Posterior vena cava (tissue), 2 donors: ENCODE results near the gene SPOCK1. TPM values are rescaled to one million over a fixed set of nuclear protein-coding genes. Genes with fewer than 3 reads are reported as not detected.

ENCODE experiments used
- DNase-seq: peaks from one replicate; pipeline ENCODE4 v3.0.0-alpha.2; 2020; ENCODE audit warnings: low spot score
- intact Hi-C, 2 donors: fragments of 100-400 bp; cut with DNase I; formaldehyde crosslinking; loops; one replicate each; pipeline versions ENCODE4 v1.14.1 to v1.14.2; 2022 to 2023
- total RNA-seq, 2 donors: library from RNA; stranded (reverse); fragmentation: NEBNext Ultra II Directional; extraction: Animal tissue kit (Norgen Biotek cat#: 25700); gene quantifications; one replicate each; pipeline ENCODE4 v1.2.1, GENCODE V29; 2021
- donor health status: DM: yes; HTN: yes; CAD: no.
- donor health status: DM: yes; HTN: yes; CAD: no.

SPOCK1 gene
- total RNA-seq, 2 donors from 2014 or later = 100 to 106 TPM

DNA sequence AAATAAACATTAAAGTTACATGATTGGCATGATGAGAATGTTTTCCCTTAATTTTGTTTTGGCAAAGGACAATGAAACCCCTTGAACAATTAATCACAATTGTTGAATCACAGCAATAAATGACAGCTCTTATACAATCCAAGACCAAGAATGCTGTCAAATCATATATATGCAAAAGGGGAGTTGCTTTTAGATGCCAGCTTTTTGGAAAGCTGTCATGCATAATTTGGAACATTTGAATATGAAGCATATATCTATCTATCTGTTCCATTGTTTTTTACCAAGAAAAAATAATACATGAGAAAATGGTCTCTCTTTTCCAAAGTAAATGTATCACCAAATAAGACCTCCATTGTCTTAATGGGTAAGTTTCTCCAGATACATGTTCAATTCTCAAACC lies 44.5 kb downstream of the SPOCK1 start:
- no peak for DNase-seq
- intact Hi-C loops = no loop called here

DNA sequence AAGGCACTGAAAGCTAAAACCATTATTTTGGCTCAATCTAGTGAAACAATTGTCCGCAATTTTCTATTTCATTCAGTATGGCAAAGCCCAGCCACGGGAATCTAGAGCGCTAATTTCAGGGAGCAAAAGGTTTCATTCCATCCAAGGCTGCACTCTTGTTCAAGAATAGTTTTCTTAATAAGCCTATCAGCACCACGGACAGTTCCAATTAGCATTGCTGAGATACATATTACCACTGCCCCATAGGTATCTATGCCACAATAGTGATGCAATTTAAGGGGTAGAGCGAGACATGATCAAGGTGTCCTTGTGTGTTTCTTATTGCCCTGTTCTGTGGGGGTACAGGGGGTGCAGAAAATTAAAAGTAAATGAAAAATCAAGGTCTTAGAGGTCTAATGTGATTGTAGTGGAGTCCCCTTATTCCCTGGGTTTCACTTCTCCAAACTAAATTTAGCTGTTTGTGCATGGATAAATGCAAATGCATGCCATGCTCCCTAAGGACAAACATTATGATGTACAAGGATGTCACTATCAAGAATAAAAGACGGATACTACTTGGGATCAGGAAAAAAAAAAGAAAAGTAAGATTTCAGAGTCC lies 45.5 kb downstream of the SPOCK1 start:
- DNase-seq = no peak
- intact Hi-C loops = no loop called here

DNA sequence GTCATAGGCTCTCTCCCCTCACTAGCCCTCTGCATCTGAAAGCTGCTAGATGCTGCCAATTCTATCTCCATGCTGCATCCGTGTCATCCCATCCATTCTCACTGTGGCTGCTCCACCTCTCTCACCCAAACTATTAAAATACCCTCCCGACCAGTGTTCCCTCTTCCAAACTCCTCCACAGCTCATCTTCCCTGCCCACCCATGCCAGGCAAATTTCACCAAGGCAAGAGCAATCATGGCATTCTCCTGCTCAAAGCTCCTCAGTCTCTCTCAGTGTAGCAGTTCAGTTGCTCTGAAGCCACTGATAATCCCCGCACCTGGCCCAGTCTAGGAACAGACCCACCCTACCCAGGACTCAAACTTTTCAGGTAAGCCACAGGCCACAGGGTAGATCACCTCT lies 48.4 kb downstream of the SPOCK1 start:
- intact Hi-C loops = no loop called here
- no peak for DNase-seq

DNA sequence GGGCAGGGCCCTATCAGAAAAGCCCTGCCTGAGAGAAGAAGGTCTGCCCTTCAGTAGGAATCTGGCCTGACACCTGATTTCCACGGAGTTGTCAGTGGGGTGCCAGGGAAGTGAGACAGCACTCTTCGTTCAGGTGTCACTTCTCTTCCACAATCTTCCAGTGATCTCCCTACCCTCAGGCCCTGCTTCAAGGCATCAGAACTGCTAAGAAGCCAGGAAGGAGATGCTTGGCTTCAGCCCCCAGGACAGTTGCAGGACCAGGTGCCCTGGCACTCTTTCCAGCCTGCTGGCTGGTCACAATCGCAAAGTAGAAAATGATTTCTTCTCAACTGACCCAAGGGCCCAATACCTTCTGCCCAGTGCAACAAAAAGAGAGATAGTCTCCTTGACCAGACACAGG lies 50.3 kb downstream of the SPOCK1 start:
- no peak for DNase-seq
- intact Hi-C loops = no loop called here

DNA sequence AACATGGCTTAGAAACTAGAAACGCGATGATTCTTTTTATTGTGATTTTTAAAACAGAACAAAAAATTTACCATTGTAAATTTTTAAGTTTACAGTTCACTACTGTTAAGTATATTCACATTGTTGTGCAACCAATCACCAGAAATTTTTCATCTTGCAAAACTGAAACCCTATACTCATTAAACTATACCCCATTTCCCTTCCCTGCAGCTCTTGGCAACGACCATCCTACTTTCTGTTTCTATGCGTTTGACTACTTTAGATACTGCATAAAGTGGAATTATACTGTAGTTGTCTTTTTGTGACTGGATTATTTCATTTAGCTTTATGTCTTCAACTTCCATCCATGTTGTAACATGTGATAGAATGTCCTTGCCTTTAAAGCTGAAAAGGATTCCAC lies 52.5 kb downstream of the SPOCK1 start:
- DNase-seq = no peak
- intact Hi-C loops = no loop called here

DNA sequence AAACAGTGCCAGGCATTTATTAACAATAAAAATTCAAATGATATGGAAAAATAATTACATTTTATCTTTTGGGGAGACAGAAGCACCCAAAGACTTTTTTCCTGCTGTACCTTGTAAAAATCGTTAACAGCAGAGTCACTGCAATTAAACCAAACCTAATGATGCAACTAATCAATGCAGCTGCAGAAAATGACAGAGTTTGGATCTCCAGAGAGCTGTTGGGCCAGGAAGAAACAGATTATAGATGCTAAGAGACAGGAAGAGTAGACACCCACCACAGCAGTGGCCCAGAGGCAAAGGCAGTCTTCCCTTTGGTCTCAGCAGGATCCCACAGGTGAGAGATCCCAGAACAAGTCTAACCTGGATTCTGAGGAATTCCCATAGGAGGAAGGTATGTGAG lies 53.0 kb downstream of the SPOCK1 start:
- DNase-seq = no peak
- intact Hi-C loops = no loop called here

DNA sequence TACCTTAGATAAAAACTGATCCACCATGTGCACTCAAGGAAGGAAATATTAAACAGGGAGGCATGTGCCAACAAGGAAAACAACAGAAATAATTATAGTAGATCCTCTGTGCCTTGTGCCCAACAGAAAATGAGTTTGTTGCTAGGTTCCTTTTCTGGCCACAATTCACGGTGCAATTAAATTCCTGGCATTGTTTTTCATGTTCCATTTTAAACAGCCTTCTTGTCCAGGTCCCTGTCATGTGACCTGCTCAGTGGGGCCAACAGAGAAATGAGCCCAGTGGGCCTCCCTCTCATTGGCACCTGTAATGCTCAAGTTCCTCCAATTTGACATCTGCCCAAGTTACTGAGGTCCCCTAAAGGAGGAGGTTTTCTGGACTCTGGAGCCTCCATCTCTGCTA lies 56.5 kb downstream of the SPOCK1 start:
- intact Hi-C loops = no loop called here
- no peak for DNase-seq

DNA sequence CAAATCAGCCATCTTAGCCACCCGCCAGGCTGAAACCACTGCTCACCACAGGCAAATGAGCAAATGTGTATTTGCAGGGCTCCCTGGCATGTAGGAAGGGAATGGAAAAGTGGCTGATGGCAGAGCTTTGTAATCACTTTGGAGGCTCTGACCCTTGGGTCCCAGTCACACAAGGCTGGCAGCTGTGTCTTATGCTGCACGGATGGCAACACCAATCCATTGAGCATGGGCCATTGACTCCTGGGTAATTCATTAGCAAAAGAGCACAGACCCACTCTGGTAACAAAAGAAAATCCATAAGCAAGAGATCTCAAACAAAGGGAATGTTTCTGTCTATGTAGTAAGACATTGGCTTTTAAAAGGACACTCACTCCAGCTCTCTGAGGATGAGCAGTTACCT lies 57.6 kb downstream of the SPOCK1 start:
- intact Hi-C loops = no loop called here
- DNase-seq = no peak

DNA sequence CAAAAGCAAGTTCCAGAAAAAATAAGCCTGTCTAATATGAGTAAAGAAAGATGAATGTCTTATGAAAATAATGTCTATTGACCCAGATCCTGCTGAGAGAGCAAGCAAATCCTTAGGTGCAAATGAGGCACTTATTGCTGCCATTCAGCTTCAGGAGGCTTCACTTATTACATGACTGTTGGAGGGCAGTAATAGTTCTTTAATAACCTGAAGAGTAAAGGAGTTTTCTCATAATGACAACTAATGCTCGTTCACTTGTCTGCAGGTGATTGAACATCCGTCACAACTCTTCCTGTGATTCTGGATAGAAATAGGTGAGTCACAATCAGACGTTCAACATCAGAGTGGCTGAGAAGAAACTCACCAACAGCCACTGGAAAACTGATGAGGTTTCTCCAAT lies 58.3 kb downstream of the SPOCK1 start:
- DNase-seq = no peak
- intact Hi-C loops = no loop called here

DNA sequence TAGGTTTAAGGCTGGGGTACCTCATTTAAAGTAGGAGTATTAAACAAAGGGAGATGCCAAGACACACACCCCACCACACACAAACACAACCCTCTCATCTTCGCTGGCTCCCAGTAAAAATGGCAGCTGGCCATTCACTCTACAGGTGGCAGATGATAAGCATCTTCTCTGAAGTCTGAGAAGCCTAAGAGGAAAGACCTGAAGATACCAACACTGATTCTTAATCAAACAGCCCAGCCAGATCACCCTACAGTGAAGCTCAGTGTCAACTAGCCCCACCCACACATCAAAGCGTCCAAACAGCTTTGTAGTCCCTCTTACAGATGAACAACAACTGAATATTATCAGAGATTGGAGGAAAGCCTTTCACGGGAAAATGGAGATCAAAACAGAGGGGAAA lies 59.5 kb downstream of the SPOCK1 start:
- no peak for DNase-seq
- intact Hi-C loops = no loop called here

DNA sequence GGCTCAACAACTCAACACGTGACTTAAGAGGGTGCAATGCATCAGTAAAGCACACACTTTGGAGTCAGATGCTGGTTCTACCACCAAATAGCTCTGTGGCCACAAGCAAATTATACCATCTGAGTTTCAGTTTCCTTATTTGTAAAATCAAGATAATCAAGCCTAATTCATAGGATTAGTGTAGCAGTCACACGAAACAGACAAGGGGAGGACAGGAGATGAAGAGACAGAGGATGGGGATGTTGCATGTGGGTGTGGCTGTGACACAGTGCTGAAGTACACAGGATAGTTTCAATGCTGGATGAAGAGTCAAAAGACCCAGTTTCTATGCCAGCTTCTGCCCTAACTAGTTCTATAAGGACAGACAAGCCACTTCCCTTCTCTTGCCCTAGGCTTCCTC lies 60.2 kb downstream of the SPOCK1 start:
- DNase-seq = no peak
- intact Hi-C loops = no loop called here

DNA sequence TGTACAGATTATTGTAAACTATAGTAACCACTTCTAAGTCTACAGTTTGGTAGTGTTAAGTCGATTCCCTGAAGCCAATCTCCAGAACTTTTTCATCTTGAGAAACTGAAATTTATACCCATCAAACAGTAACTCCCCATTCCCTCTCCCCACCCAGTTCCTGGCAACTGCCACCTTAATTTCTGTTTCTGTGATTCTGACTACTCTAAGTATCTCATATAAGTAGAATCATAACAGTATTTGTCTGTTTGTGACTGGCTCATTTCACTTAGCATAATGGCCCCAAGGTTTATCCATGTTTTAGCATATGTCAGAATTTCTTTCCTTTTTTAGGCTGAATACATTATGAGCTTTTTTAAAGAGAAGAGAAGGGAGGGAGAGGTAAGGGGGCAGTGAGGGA lies 61.4 kb downstream of the SPOCK1 start:
- intact Hi-C loops = no loop called here
- no peak for DNase-seq

DNA sequence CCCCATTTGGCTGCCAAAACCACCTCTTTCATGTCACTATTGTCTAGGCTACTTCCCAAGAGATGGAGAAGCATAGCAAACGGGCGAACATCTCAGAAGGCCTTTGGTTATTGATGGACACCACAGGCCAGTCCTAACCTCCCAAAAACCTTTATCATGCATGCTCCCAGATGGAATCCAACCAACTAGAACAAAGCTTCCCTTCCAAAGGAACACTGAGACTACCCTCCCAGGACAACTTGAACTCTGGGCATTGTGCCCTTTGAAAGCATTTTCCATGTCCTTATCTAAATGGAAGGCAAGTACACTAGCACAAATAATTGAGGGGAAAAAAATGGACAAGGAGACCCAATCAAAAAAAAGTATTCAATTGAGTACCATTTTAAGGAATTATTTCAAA lies 65.6 kb downstream of the SPOCK1 start:
- no peak for DNase-seq
- intact Hi-C loops = no loop called here

DNA sequence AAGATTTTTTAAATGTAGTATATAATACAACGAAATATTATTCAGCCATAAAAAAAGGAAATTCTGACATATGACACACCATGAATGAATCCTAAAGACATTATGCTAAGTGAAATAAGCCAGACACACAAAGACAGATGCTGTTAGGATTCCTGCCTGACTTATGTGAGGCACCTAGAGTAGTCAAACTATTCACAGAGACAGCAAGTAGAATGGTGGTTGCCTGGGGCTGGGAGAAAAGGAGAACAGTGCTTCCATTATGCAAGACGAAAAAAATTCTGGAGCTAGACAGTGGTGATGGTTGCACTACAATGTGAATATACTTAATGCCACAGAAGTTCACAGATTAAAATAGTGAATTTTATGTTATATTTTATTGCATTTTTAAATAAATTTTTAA lies 66.8 kb downstream of the SPOCK1 start:
- intact Hi-C loops = no loop called here
- DNase-seq = no peak

DNA sequence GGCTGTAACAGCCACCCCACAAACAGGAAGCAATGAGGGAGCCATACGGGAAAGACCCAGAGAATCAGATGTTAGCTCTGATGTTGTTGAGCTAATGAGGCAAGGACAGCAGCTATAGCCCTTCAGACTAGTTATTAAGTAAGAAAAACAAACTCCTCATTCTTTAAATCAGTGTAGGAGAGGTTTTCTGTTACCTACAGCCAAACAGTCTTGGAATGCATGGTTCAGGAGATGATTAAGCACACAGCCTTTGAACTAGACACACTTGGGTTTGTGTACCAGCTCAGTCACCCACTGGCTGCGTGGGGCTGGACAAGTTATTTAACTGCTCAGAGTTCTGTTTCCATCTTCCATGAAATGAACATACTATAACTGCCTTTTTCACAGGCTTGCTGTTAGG lies 68.1 kb downstream of the SPOCK1 start:
- no peak for DNase-seq
- intact Hi-C loops = no loop called here

DNA sequence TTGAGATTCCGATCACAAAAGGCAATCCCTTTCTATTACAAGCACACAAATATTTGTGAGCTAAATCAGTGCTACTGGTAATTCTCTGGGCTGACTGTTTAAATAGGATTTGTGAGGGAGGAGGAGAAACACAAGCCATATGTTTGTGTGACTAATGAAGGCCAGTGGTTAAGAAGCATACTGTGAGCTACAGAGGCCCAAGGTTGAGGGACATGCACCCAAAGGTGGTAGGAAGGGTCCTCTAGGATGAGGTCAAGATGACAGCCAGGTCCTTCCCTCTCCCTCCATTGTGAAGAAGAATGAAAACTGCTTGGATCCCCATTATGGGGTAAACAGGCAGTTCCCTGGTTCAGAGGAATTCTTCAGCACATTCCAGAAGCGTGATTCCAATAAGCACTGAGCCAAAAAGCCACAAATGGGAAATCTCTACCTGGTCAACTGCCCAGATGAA lies 83.9 kb downstream of the SPOCK1 start:
- DNase-seq = no peak
- intact Hi-C loops = no loop called here

DNA sequence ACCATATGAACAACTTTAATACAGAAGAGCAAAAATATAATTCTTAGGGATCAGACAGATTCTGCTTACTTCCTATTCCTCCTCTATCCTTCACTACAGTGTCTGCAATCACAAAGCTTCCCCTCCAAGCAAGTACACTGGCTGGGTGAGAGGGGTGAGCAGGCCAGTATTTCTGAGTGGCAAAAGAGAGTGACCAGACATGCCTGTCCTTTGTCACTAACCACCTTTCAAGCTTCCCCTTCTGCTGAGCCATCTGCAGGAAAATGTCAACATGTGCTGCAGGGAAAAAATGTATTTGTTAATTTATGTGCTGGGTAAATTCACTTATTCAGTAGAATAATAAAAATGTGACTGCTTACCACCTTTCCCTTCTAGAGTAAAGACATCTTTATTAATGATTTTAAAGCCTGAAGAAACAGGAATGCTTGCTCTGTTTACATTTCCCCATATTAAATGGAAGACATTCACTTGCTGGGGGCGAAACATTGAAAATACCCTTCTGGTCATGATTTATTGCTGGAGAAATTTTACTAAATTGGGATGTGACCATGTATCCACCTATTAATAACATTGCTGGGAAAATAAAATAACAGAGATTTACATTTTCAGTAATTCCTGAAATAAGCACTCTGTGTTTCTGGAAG lies 84.9 kb downstream of the SPOCK1 start:
- intact Hi-C loops = no loop called here
- DNase-seq = no peak

DNA sequence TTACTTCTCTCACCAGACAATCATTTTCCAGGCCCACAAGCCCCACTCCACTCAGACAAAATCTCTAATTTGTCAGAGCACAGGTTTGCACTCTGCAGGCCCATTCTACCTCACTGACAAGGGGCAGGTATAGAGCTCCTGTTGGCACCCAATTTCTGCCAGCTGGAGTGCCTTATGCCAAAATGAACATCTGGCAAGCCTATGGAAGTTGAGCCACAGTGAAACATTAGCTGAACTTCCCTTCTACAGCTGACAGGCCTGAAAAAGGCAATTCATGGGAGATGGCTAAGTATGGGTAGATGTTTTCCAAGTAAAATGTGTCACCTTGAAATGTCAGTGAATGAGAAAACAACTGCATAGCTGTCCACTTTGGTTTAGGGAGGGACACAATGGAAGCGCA lies 87.0 kb downstream of the SPOCK1 start:
- intact Hi-C loops = no loop called here
- no peak for DNase-seq

DNA sequence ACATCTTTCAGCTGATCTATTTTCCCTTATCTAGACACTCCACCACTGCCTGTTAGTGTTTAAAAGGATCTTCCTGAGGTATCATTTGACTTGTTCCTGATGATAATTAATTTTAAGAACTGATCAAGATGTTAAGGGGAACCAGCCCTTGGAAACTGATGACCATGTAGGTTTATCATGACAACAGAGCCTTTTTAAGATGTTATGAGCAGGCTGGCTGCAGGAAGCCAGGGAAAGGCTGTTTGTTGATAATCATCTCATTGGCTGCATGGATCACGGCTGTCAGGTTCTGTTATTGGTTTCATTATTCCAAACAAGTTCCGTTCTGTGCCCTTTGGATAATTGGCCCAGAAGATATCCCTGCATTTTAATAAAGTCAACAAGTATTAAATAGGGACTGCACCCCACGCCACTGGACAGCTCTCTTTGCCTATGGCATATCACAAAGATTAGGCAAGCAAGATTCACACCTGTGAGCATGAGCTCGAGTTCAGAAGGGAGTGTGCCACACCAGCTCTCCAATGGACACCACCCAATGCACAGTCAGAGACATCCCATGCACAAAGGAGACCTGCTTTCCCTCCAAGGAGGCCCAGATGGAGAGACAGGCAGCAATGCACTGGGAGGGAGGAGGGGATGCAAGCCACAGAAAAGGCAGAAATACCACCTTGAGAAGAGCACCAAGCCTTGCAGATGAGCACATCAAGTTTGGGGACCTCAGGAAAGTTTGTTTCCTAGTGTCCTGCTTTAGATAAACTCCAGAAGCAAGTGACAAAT lies 88.7 kb downstream of the SPOCK1 start:
- no peak for DNase-seq
- intact Hi-C loops = no loop called here

DNA sequence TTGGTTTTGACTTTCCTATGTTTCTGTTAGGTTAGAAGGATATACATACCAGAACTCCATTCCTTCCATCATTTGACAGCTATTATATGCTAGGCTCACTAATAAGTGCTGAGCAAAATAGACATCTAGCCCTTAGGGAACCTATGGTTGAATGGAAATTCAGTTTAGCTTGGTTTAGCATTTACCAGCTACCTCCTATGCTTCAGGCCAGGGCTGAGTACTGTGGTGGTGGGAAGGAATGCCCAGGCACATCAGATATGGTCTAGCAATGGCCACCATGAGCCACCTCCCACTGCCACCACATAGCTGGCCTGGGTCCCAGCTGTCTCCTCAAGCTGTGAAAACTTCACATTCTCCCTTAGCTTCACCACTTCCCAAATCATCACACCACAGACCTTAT lies 89.4 kb downstream of the SPOCK1 start:
- DNase-seq = no peak
- intact Hi-C loops = no loop called here

DNA sequence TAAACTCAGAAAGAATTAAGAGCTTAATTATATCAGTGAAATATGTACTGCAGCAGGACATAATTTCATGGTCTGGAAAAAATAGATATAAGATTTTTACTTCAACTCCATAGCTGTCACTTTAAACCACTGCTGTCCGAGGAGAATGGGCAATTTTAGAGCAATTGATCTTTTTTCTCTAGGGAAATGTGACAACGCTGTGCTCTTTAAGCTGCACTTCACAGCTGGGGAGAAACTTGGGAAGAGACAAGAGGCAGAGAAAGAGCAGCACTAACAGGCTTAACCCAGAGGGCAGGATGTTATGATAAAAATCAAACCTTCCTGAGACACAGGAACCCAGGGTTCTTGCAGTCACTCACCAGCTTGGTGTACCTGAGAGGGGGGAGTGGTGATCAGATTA lies 92.0 kb downstream of the SPOCK1 start:
- no peak for DNase-seq
- intact Hi-C loops = no loop called here
